H9 (cell line): Measurements from ENCODE around the gene MGLL. TPM values are rescaled to one million over a fixed set of nuclear protein-coding genes. Genes with fewer than 3 reads are reported as not detected.

Experiments
- DNase-seq: peaks from one replicate; pipeline ENCODE4 v3.0.0-alpha.2; 2017
- H2AFZ ChIP-seq: one replicate; pipeline ENCODE4 v1.6.1; 2013; ENCODE audit warnings: mild to moderate bottlenecking, low read length, control low read depth, moderate library complexity
- H2AK5ac ChIP-seq: 2 replicates; pipeline ENCODE4 v1.6.1; 2013; ENCODE audit warnings: low read length, control low read depth, mixed read lengths; ENCODE audit not compliant: insufficient read length
- H2BK120ac ChIP-seq: one replicate; pipeline ENCODE4 v1.6.1; 2013; ENCODE audit warnings: low read depth, mild to moderate bottlenecking, low read length, control low read depth, inconsistent platforms; ENCODE audit not compliant: poor library complexity, severe bottlenecking
- H2BK12ac ChIP-seq: 2 replicates; pipeline ENCODE4 v1.6.1; 2013; ENCODE audit warnings: low read length, control low read depth, mixed read lengths, low read depth; ENCODE audit not compliant: insufficient read length
- H2BK15ac ChIP-seq: 2 replicates; pipeline ENCODE4 v1.6.1; 2013; ENCODE audit warnings: low read depth, low read length, control low read depth
- H2BK20ac ChIP-seq: one replicate; pipeline ENCODE4 v1.6.1; 2013; ENCODE audit warnings: low read depth, mild to moderate bottlenecking, low read length, control low read depth, inconsistent platforms; ENCODE audit not compliant: poor library complexity, severe bottlenecking
- H2BK5ac ChIP-seq: 2 replicates; pipeline ENCODE4 v1.6.1; 2013; ENCODE audit warnings: low read length, control low read depth, mixed read lengths; ENCODE audit not compliant: insufficient read length
- H3K14ac ChIP-seq: 2 replicates; pipeline ENCODE4 v1.6.1; 2013; ENCODE audit warnings: low read length, control low read depth; ENCODE audit not compliant: insufficient read depth
- H3K18ac ChIP-seq: 2 replicates; pipeline ENCODE4 v1.6.1; 2013; ENCODE audit warnings: low read depth, mild to moderate bottlenecking, mixed read lengths, low read length, control low read depth; ENCODE audit not compliant: insufficient read length
- H3K23ac ChIP-seq: 2 replicates; pipeline ENCODE4 v1.6.1; 2013; ENCODE audit warnings: low read length, control low read depth, mixed read lengths, low read depth; ENCODE audit not compliant: insufficient read length
- H3K23me2 ChIP-seq: 2 replicates; pipeline ENCODE4 v1.6.1; 2013; ENCODE audit warnings: low read depth, mild to moderate bottlenecking, mixed read lengths, low read length, control low read depth; ENCODE audit not compliant: insufficient read length, poor library complexity, severe bottlenecking
- H3K27ac ChIP-seq: 2 replicates; pipeline ENCODE4 v1.5.1; 2013; ENCODE audit warnings: low read length, control low read depth, mixed read lengths, low read depth; ENCODE audit not compliant: insufficient read length
- H3K27me3 ChIP-seq: 2 replicates; pipeline ENCODE4 v1.6.1; 2013; ENCODE audit warnings: low read length, control low read depth, inconsistent platforms; ENCODE audit not compliant: insufficient read depth
- H3K4ac ChIP-seq: 2 replicates; pipeline ENCODE4 v1.6.1; 2013; ENCODE audit warnings: low read depth, mild to moderate bottlenecking, control low read depth, inconsistent platforms, low read length, moderate library complexity
- H3K4me1 ChIP-seq: 2 replicates; pipeline ENCODE4 v1.6.1; 2013; ENCODE audit warnings: low read length, control low read depth, inconsistent platforms; ENCODE audit not compliant: insufficient read depth
- H3K4me2 ChIP-seq: 2 replicates; pipeline ENCODE4 v1.6.1; 2013; ENCODE audit warnings: low read length, control low read depth, mixed read lengths; ENCODE audit not compliant: insufficient read length, insufficient read depth
- H3K56ac ChIP-seq: 2 replicates; pipeline ENCODE4 v1.6.1; 2013; ENCODE audit warnings: low read depth, mild to moderate bottlenecking, mixed read lengths, low read length, control low read depth; ENCODE audit not compliant: insufficient read length
- H3K79me1 ChIP-seq: 2 replicates; pipeline ENCODE4 v1.6.1; 2013; ENCODE audit warnings: low read depth, mild to moderate bottlenecking, moderate library complexity, low read length, control low read depth, inconsistent platforms; ENCODE audit not compliant: insufficient read depth, poor library complexity, severe bottlenecking
- H3K79me2 ChIP-seq: 2 replicates; pipeline ENCODE4 v1.6.1; 2013; ENCODE audit warnings: low read length, control low read depth, inconsistent platforms; ENCODE audit not compliant: insufficient read depth
- H3K9ac ChIP-seq: 2 replicates; pipeline ENCODE4 v1.6.1; 2013; ENCODE audit warnings: low read length, control low read depth, mixed read lengths; ENCODE audit not compliant: insufficient read length; ENCODE audit errors: extremely low read depth
- H3K9me3 ChIP-seq: one replicate; pipeline ENCODE4 v1.6.1; 2013; ENCODE audit warnings: low read depth, low read length, inconsistent platforms; ENCODE audit not compliant: control insufficient read depth
- H3T11ph ChIP-seq: one replicate; pipeline ENCODE4 v1.6.1; 2013; ENCODE audit warnings: mild to moderate bottlenecking, low read length, control low read depth, inconsistent platforms
- H4K20me1 ChIP-seq: one replicate; pipeline ENCODE4 v1.6.1; 2013; ENCODE audit not compliant: control insufficient read depth, insufficient read length, insufficient read depth
- H4K5ac ChIP-seq: 2 replicates; pipeline ENCODE4 v1.6.1; 2013; ENCODE audit warnings: low read depth, mild to moderate bottlenecking, mixed read lengths, low read length, control low read depth; ENCODE audit not compliant: insufficient read length
- H4K8ac ChIP-seq: replicated peaks from 2 replicates; pipeline ENCODE4 v1.6.1; 2013; ENCODE audit warnings: low read length, control low read depth, mixed read lengths, low read depth; ENCODE audit not compliant: insufficient read length
- H4K91ac ChIP-seq: 2 replicates; pipeline ENCODE4 v1.6.1; 2013; ENCODE audit warnings: low read depth, mild to moderate bottlenecking, moderate library complexity, mixed read lengths, low read length, control low read depth; ENCODE audit not compliant: insufficient read length
- H3K27ac Mint-ChIP-seq, 3 experiments: 2 replicates in 2 of 3; 3 replicates in 1 of 3; pipeline ENCODE4 v1.8.0; 2020 to 2021; ENCODE audit warnings: mixed read lengths in 3 of 3, mild to moderate bottlenecking in 1 of 3, moderate library complexity in 1 of 3
- H3K27me3 Mint-ChIP-seq: 2 replicates; pipeline ENCODE4 v1.8.0; 2021; ENCODE audit warnings: low read depth, mild to moderate bottlenecking, moderate library complexity, mixed read lengths
- H3K36me3 Mint-ChIP-seq, 3 experiments: 2 replicates in 2 of 3; 3 replicates in 1 of 3; pipeline ENCODE4 v1.8.0; 2020 to 2021; ENCODE audit warnings: low read depth in 3 of 3, mixed read lengths in 3 of 3; ENCODE audit not compliant: insufficient read depth in 1 of 3
- H3K4me1 Mint-ChIP-seq, 2 experiments: 2 replicates each; pipeline ENCODE4 v1.8.0; 2020; ENCODE audit warnings: mixed read lengths in 2 of 2
- H3K4me3 Mint-ChIP-seq, 2 experiments: 2 replicates in 1 of 2; 3 replicates in 1 of 2; pipeline ENCODE4 v1.8.0; 2020 to 2021; ENCODE audit warnings: mild to moderate bottlenecking in 2 of 2, mixed read lengths in 2 of 2, moderate library complexity in 1 of 2
- H3K9me3 Mint-ChIP-seq, 2 experiments: 2 replicates in 1 of 2; 3 replicates in 1 of 2; pipeline ENCODE4 v1.8.0; 2020; ENCODE audit warnings: mild to moderate bottlenecking in 2 of 2, mixed read lengths in 2 of 2, moderate library complexity in 1 of 2
- CTCF ChIP-seq: fragments of 200-600 bp; sonication (generic); conservative IDR thresholded peaks from 3 replicates; pipeline ENCODE4 v1.8.0; 2021; ENCODE audit warnings: antibody characterized with exemption, mild to moderate bottlenecking
- WGBS: extraction: QIAGEN DNeasy Blood & Tissue Kit; methylation state at CpG from one replicate; pipeline ENCODE4 v1.1.7; 2013; ENCODE audit warnings: missing lambda C conversion rate, low lambda C conversion rate, mixed read lengths; ENCODE audit not compliant: insufficient read length; ENCODE audit errors: extremely low coverage; 5-methylcytosine and 5-hydroxymethylcytosine counted together
- total RNA-seq: library from RNA; stranded (reverse); gene quantifications from 2 replicates; pipeline ENCODE4 v1.2.1, GENCODE V29; 2021

MGLL gene
- total RNA-seq, 1 experiment from 2014 or later: 0.11 TPM

DNA sequence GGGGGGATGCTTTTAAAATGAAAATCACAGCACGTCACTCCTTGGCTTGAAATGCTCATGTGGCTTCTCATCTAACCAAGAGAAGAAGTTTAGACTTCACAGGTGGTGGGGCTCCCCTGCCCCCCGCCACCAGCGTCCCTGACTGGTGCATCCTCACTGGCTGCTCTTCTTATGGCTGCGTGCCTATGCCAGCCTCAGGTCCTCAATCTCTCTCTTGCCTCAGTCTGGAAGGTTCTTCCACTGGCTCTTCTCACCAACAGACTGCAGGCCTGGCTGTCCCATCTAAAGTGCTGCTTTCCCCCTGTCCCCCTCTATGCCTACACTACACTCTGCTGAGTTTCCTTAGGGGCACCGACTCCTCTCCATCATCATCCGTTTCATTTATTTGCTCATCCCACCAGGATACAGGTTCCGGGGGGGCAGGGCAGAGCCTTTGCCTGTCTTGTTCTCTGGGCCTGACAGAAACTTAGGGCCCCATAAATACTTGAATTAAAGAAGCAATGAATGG is 128.9 kb downstream of the MGLL start:
- H3K4me2 ChIP-seq: no peak overlapping the region
- no peaks in the 10 kb centered on the region for H3K9me3 Mint-ChIP-seq
- no peak overlapping the region for H3K9ac ChIP-seq

More for the DNA sequence above, 128.9 kb downstream of the MGLL start:
- Histone ChIP-seq H3K4me1 (no peaks in the 10 kb centered on the region; the same call in 1 of the 2 replicates), H3K9me3 (no peaks in the 10 kb centered on the region), H3T11ph (no peak overlapping the region), H3K4ac (no peak overlapping the region), H2AK5ac (no peak overlapping the region), H3K23me2 (no peaks in the 10 kb centered on the region), H2BK5ac (no peak overlapping the region), H2BK15ac (no peak overlapping the region), H4K91ac (no peak overlapping the region), H4K8ac (no peak overlapping the region), H4K5ac (no peak overlapping the region), H3K27ac (no peak overlapping the region), H3K56ac (no peak overlapping the region), H2BK120ac (no peak overlapping the region), H3K79me1 (no peaks in the 10 kb centered on the region), H3K27me3 (no peaks in the 10 kb centered on the region), H3K14ac (no peak overlapping the region), H3K23ac (no peak overlapping the region), H4K20me1 (no peaks in the 10 kb centered on the region), H2BK12ac (no peak overlapping the region), H2AFZ (no peak overlapping the region), H2BK20ac (no peak overlapping the region), H3K18ac (no peak overlapping the region), H3K79me2 (no peaks in the 10 kb centered on the region)
- Mint-ChIP-seq H3K36me3 (no peaks in the 10 kb centered on the region), H3K27ac (no peak overlapping the region), H3K27me3 (no peaks in the 10 kb centered on the region), H3K4me1 (peaks cover 16 to 33% of the 10 kb centered on the region in 2 experiments), H3K4me3 (no peak overlapping the region)
- TF ChIP-seq CTCF: no peak
- no CpG with 5 or more reads among the region's 7 CpGs for WGBS
- no peak for DNase-seq
